Gastroesophageal sphincter (tissue), 3 donors: ENCODE results near the gene CNTROB.

Experiments
- POLR2AphosphoS5 ChIP-seq: sonication (generic); formaldehyde crosslinking; IDR thresholded peaks from one replicate; pipeline ENCODE4 v1.6.1; 2017; ENCODE audit warnings: antibody characterized with exemption
- TF ChIP-seq, protein P1 (sequence below), 4 experiments: fragments of 200-600 bp in 2 of 4; fragments of 450-650 bp in 2 of 4; sonication (generic) in 1 of 4; IDR thresholded peaks; one replicate each; pipeline ENCODE4 v1.5.1; 2017 to 2019; ENCODE audit warnings: antibody characterized with exemption in 4 of 4, mild to moderate bottlenecking in 2 of 4, moderate library complexity in 2 of 4

DNA sequence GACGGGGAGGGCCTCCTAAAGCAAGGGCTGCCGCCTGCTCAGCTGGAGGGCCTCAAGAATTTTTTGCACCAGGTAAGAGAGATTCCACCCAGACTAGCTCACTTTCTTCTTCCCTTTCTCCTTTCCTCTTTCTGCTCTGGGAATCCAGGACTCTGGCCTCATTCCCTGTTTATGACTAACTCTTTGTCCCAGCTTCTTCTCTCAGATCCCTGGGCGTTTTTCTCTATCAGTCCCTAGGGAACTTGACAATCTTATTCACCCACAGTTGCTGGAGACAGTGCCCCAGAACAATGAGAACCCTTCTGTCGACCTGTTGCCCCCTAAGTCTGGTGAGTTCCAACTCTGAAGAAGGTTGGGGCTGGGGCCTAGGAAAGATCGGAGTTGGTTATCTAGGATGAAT is 15.6 kb downstream of the CNTROB start:
- TF ChIP-seq, protein P1, sequence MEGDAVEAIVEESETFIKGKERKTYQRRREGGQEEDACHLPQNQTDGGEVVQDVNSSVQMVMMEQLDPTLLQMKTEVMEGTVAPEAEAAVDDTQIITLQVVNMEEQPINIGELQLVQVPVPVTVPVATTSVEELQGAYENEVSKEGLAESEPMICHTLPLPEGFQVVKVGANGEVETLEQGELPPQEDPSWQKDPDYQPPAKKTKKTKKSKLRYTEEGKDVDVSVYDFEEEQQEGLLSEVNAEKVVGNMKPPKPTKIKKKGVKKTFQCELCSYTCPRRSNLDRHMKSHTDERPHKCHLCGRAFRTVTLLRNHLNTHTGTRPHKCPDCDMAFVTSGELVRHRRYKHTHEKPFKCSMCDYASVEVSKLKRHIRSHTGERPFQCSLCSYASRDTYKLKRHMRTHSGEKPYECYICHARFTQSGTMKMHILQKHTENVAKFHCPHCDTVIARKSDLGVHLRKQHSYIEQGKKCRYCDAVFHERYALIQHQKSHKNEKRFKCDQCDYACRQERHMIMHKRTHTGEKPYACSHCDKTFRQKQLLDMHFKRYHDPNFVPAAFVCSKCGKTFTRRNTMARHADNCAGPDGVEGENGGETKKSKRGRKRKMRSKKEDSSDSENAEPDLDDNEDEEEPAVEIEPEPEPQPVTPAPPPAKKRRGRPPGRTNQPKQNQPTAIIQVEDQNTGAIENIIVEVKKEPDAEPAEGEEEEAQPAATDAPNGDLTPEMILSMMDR (IDR thresholded peaks at IDR 0.05) = no peak
- no peak for TF ChIP-seq POLR2AphosphoS5
